Loucy (cell line): ENCODE results near the gene NR2C2AP.

Source experiments
- CTCF ChIP-seq: fragments of 200-600 bp; sonication (generic); conservative IDR thresholded peaks from 2 replicates; pipeline ENCODE4 v1.5.1; 2014; ENCODE audit warnings: mild to moderate bottlenecking, antibody characterized with exemption, low read length
- EZH2phosphoT487 ChIP-seq: fragments of 200-600 bp; IDR thresholded peaks from 2 replicates; pipeline ENCODE4 v1.6.1; 2018; ENCODE audit warnings: antibody characterized with exemption, mild to moderate bottlenecking, moderate library complexity, borderline replicate concordance

GRCh38 chr19:19159534-19159933 lies 43.7 kb downstream of the NR2C2AP start:
- no peak for TF ChIP-seq EZH2phosphoT487
- TF ChIP-seq CTCF: no peak
